Nephron progenitor cell (in vitro differentiated cells): ENCODE results near the gene CELF5.
A peak's percentile ranks its signal among the peaks of the same experiment; 100 is the strongest.

ENCODE experiments used
- DNase-seq: peaks from one replicate; pipeline ENCODE4 v3.0.0; 2021
- H3K27ac Mint-ChIP-seq: 2 replicates; pipeline ENCODE4 v1.8.0; 2021; ENCODE audit warnings: mild to moderate bottlenecking, moderate library complexity, mixed read lengths
- H3K27me3 Mint-ChIP-seq: 2 replicates; pipeline ENCODE4 v1.8.0; 2021; ENCODE audit warnings: mild to moderate bottlenecking, low read depth, mixed read lengths; ENCODE audit not compliant: poor library complexity
- H3K36me3 Mint-ChIP-seq: 2 replicates; pipeline ENCODE4 v1.8.0; 2021; ENCODE audit warnings: low read depth, mixed read lengths
- H3K4me1 Mint-ChIP-seq: 2 replicates; pipeline ENCODE4 v1.8.0; 2021; ENCODE audit warnings: mixed read lengths
- H3K4me3 Mint-ChIP-seq: 2 replicates; pipeline ENCODE4 v1.8.0; 2021; ENCODE audit warnings: mild to moderate bottlenecking, moderate library complexity, mixed read lengths
- H3K9me3 Mint-ChIP-seq: 2 replicates; pipeline ENCODE4 v1.8.0; 2021; ENCODE audit warnings: mild to moderate bottlenecking, moderate library complexity, mixed read lengths
- TF ChIP-seq, protein P1 (sequence below): fragments of 200-600 bp; sonication (generic); IDR thresholded peaks from 2 replicates; pipeline ENCODE4 v1.5.0; 2021; ENCODE audit warnings: antibody characterized with exemption

CELF5 gene

GRCh38 chr19:3281026-3281425 lies 56.6 kb downstream of the CELF5 start:
- TF ChIP-seq, protein P1, sequence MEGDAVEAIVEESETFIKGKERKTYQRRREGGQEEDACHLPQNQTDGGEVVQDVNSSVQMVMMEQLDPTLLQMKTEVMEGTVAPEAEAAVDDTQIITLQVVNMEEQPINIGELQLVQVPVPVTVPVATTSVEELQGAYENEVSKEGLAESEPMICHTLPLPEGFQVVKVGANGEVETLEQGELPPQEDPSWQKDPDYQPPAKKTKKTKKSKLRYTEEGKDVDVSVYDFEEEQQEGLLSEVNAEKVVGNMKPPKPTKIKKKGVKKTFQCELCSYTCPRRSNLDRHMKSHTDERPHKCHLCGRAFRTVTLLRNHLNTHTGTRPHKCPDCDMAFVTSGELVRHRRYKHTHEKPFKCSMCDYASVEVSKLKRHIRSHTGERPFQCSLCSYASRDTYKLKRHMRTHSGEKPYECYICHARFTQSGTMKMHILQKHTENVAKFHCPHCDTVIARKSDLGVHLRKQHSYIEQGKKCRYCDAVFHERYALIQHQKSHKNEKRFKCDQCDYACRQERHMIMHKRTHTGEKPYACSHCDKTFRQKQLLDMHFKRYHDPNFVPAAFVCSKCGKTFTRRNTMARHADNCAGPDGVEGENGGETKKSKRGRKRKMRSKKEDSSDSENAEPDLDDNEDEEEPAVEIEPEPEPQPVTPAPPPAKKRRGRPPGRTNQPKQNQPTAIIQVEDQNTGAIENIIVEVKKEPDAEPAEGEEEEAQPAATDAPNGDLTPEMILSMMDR = no peak
- Mint-ChIP-seq H3K4me1 (peaks cover 22% of the 10 kb centered on the region), H3K27ac (peak overlapping the region; percentile 59), H3K9me3 (peaks cover under 1% of the 10 kb centered on the region), H3K27me3 (peaks cover 53% of the 10 kb centered on the region), H3K4me3 (no peak overlapping the region), H3K36me3 (no peaks in the 10 kb centered on the region)
- DNase-seq = no peak

- Mint-ChIP-seq H3K9me3 (peaks cover 3% of the 10 kb centered on the region), H3K27me3 (peaks cover 45% of the 10 kb centered on the region), H3K36me3 (no peaks in the 10 kb centered on the region), H3K27ac (no peak overlapping the region), H3K4me3 (no peak overlapping the region), H3K4me1 (peaks cover 22% of the 10 kb centered on the region)
- TF ChIP-seq, protein P1 = no peak
- no peak for DNase-seq
Measured at GRCh38 chr19:3282155-3282554, 57.7 kb downstream of the CELF5 start.

DNA sequence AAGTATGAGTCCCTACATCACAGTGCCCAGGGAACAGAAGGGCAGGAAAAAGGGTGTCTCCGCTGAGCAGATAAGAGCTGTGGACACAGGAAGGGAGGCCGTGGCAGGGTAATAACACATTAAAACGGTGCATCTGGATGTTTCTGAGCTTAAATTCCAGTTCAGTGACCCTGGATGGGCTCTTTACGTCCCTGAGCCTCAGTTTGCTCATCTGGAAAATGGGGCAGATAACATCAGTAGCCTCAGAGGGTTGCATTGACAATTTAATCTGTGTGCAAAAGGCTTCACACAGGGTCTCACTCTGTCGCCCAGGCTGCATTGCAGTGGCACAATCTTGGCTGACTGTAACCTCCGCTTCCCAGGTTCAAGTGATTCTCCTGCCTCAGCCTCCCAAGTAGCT lies 58.1 kb downstream of the CELF5 start:
- H3K9me3 Mint-ChIP-seq = peaks cover 3% of the 10 kb centered on the region
- TF ChIP-seq, protein P1 = no peak
- peaks cover 19% of the 10 kb centered on the region for H3K4me1 Mint-ChIP-seq
- no peak for DNase-seq
- H3K27me3 Mint-ChIP-seq = peaks cover 41% of the 10 kb centered on the region
- no peaks in the 10 kb centered on the region for H3K36me3 Mint-ChIP-seq
- no peak overlapping the region for H3K27ac Mint-ChIP-seq
- H3K4me3 Mint-ChIP-seq = no peak overlapping the region

DNA sequence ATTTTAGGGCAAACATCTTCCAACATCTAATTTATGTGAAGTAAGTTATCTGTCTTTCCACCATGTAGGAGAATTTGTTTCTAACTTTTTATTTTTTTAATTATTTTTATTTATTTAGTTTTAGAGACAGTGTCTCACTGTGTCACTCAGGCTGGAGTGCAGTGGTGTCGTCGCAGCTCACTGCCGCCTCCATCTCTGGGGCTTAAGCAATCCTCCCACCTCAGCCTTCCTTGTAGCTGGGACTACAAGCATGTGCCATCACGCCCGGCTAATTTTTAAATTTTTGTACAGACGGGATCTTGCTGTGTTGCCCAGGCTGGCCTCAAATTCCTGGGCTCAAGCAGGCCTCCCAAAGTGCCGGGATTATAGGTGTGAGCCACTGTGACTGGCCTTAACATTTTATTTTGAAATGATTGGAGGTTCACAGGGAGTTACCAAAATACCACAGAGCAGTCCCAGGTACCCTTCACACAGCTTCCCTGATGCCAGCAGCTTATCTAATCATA lies 58.8 kb downstream of the CELF5 start:
- Mint-ChIP-seq H3K9me3 (peaks cover 3% of the 10 kb centered on the region), H3K4me1 (peaks cover 15% of the 10 kb centered on the region), H3K27me3 (peaks cover 35% of the 10 kb centered on the region), H3K27ac (no peak overlapping the region), H3K36me3 (no peaks in the 10 kb centered on the region), H3K4me3 (no peak overlapping the region)
- TF ChIP-seq, protein P1 = no peak
- no peak for DNase-seq

DNA sequence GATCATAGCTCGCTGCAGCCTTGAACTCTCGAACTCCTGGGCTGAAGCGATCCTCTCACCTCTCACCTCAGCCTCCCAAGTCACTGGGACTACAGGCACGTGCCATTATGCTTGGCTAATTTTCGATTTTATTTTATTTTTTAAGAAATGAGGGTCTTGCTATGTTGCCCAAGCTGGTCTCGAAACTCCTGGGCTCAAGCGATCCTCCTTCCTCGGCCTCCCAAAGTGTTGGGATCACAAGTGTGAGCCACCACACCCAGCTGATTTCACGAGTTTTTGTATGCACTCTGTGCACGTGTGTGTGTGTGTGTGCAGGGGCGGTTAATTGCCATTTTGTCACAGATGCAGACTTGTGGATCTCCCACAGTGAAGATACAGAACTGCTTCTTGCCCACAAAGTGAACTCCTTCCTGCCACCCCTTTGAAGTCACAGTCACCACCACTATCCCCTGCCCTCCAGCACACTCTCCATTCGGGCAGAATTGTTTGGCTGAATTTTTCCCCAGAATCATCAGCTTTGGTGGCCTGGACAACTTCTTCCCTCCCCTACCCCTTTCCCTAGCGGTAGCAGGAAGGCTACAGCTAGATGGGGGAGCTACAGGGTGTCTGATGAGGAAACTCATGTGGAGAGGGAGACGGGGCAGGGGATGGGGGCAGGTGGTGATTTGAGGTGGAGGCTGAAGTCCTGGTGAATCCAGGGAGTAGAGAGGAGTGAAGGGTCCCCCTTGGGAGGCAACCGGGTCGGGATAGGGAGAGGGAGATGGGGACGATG lies 59.6 kb downstream of the CELF5 start:
- Mint-ChIP-seq H3K36me3 (no peaks in the 10 kb centered on the region), H3K27ac (no peak overlapping the region), H3K27me3 (peaks cover 35% of the 10 kb centered on the region), H3K4me3 (peak overlapping the region; percentile 86), H3K9me3 (peaks cover 3% of the 10 kb centered on the region), H3K4me1 (peaks cover 12% of the 10 kb centered on the region)
- no peak for DNase-seq
- TF ChIP-seq, protein P1 = no peak
